Omental fat pad (tissue), 4 donors: ENCODE data around the gene MRPL45. TPM values are rescaled to one million over a fixed set of nuclear protein-coding genes. Genes with fewer than 3 reads are reported as not detected.

Source experiments
- ATAC-seq: fragments of 150-250 bp; one replicate; pipeline ENCODE4 v1.9.1; 2016; ENCODE audit warnings: mild to moderate bottlenecking, moderate library complexity; ENCODE audit not compliant: low FRiP score
- DNase-seq: peaks from one replicate; pipeline ENCODE4 v3.0.0-alpha.2; 2019; ENCODE audit warnings: low spot score
- total RNA-seq, 4 donors: library from RNA; depleted of rRNA; stranded (reverse); fragments of >200 nt; gene quantifications; one replicate each; pipeline ENCODE4 v1.1.0, GENCODE V29; 2016
- TF ChIP-seq, protein P1 (sequence below), 3 donors: fragments of 450-650 bp; IDR thresholded peaks; one replicate each; pipeline ENCODE4 v1.5.1; 2016 to 2017; ENCODE audit warnings: antibody characterized with exemption in 3 of 3, mild to moderate bottlenecking in 3 of 3, moderate library complexity in 2 of 3

MRPL45 gene
- total RNA-seq, 4 donors from 2014 or later: 19.1 to 38.4 (median 31.6) TPM

GRCh38 chr17:38363016-38363415 lies 66.0 kb downstream of the MRPL45 start:
- DNase-seq: no peak
- ATAC-seq: no peak
- TF ChIP-seq, protein P1, sequence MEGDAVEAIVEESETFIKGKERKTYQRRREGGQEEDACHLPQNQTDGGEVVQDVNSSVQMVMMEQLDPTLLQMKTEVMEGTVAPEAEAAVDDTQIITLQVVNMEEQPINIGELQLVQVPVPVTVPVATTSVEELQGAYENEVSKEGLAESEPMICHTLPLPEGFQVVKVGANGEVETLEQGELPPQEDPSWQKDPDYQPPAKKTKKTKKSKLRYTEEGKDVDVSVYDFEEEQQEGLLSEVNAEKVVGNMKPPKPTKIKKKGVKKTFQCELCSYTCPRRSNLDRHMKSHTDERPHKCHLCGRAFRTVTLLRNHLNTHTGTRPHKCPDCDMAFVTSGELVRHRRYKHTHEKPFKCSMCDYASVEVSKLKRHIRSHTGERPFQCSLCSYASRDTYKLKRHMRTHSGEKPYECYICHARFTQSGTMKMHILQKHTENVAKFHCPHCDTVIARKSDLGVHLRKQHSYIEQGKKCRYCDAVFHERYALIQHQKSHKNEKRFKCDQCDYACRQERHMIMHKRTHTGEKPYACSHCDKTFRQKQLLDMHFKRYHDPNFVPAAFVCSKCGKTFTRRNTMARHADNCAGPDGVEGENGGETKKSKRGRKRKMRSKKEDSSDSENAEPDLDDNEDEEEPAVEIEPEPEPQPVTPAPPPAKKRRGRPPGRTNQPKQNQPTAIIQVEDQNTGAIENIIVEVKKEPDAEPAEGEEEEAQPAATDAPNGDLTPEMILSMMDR (IDR thresholded peaks at IDR 0.05): no peak

- DNase-seq: no peak
- ATAC-seq: no peak
- TF ChIP-seq, protein P1 (IDR thresholded peaks at IDR 0.05): no peak
Observed at GRCh38 chr17:38364741-38365140, 67.8 kb downstream of the MRPL45 start.

DNA sequence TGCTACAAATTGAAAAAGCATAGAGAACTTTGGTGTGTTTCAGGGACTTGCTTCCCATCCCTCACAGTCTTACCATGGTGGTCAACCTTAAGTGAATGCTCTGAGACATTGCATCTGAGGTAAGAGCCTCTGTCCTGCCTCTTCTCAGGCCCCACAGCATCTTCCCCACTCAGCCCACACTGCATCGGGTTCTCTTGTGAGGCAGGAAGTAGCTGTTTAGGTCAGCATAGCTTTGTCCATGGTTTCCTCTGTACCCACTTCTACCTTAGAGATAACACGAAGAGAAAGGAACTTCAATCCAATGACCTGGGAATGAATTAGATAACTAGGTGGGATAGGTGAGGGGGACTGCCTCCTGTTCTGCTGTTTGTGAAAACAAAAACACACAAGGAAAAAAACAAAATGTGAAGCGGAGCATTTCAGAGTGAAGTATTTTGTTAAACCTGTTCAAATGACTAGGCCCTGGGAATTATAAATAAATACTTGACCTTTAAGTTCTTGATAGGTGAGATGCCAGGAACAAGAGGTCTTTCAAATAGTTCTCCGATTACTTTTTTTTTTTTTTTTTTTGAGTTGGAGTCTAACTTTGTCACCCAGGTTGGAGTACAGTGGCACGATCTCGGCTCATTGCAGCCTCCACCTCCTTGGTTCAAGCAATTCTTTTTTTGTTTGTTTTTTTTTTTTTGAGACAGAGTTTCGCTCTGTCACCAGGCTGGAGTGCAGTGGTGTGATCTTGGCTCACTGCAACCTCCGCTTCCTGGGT lies 72.3 kb downstream of the MRPL45 start:
- ATAC-seq (no peak), DNase-seq (no peak)
- TF ChIP-seq, protein P1 (IDR thresholded peaks at IDR 0.05): no peak

Other genes starting within 250 kb of the MRPL45 start
- under 1 TPM in 1 of 4 donors, not detected in 3; 0.79 TPM for gene TBC1D3C, start 228.5 kb upstream of the MRPL45 start, total RNA-seq
- not detected for gene TBC1D3E, start 169.2 kb upstream of the MRPL45 start, total RNA-seq
- not detected for gene TBC1D3, start 104.6 kb upstream of the MRPL45 start, total RNA-seq
- gene GPR179, start 46.8 kb downstream of the MRPL45 start, total RNA-seq: not detected
- 10 to 100 TPM; 10.2 to 17.7 (median 12.9) TPM for gene SOCS7, start 54.7 kb downstream of the MRPL45 start, total RNA-seq
- 10 to 100 TPM; 22.7 to 70.9 (median 30.1) TPM for gene ARHGAP23, start 131.3 kb downstream of the MRPL45 start, total RNA-seq